Esophagus squamous epithelium (tissue), 4 donors: Measurements from ENCODE around the gene NUDCD3.

Experiments used
- CTCF ChIP-seq, 6 experiments: fragments of 450-650 bp in 4 of 6; fragments of 200-600 bp in 2 of 6; sonication (generic) in 2 of 6; IDR thresholded peaks; one replicate each; pipeline ENCODE4 v1.5.1; 2016 to 2019; ENCODE audit warnings: antibody characterized with exemption in 6 of 6, mild to moderate bottlenecking in 4 of 6, moderate library complexity in 4 of 6
- POLR2A ChIP-seq, 4 donors: fragments of 450-650 bp; IDR thresholded peaks; one replicate each; pipeline ENCODE4 v1.6.1; 2017; ENCODE audit warnings: antibody characterized with exemption in 4 of 4, mild to moderate bottlenecking in 4 of 4, moderate library complexity in 3 of 4

- TF ChIP-seq CTCF (IDR thresholded peaks at IDR 0.05): no peak
- TF ChIP-seq POLR2A (IDR thresholded peaks at IDR 0.05): no peak
Observed at GRCh38 chr7:44430054-44430453, 60.4 kb downstream of the NUDCD3 start.
